ENCODE measurements around the gene SAFB. TPM values are rescaled to one million over a fixed set of nuclear protein-coding genes. Genes with fewer than 3 reads are reported as not detected.

The SAFB gene
- total and polyA plus RNA-seq, 8 donors: 63.7 to 206 (median 165) TPM

DNA sequence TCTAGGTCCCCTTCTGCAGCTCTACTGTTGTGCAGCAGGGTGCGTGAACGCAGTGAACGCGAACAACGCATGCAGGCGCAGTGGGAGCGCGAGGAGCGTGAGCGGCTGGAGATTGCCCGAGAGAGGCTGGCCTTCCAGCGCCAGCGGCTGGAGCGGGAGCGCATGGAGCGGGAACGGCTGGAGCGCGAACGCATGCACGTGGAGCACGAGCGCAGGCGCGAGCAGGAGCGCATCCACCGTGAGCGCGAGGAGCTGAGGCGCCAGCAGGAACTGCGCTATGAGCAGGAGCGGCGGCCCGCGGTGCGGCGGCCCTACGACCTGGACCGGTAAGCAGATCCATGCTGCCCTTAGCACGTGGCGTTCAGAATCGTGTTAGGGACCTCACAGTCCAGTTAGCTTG is 38.6 kb downstream of the SAFB start:
- intact Hi-C loops (cut with DNase I): no loop called here
- ATAC-seq (no peak), DNase-seq (no peak)
- Histone ChIP-seq H3K4me1 (no peaks in the 10 kb centered on the region), H3K27ac (no peak overlapping the region), H3K27me3 (no peaks in the 10 kb centered on the region), H3K4me3 (no peak overlapping the region), H3K36me3 (peaks cover 0 to 100% of the 10 kb centered on the region in 2 donors), H3K9me3 (no peaks in the 10 kb centered on the region)
- no peak for TF ChIP-seq CTCF (IDR thresholded peaks at IDR 0.05)

DNA sequence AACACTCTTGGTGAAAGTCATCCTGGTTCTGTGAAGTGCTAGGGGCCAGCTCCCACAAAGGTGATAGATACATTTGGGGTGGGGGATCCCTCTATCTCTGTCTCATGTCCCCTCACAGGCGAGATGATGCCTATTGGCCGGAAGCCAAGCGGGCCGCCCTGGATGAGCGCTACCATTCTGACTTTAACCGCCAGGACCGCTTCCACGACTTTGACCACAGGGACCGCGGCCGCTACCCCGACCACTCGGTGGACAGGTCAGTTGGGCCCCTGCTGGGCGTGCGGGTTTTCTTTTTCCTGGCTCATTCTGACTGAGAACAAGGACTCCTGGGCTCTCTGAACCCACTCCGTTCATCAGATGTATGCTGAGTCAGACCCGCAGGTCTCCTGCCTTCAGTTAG is 41.0 kb downstream of the SAFB start:
- TF ChIP-seq CTCF (IDR thresholded peaks at IDR 0.05): no peak
- peaks cover 0 to 100% of the 10 kb centered on the region in 2 donors for H3K36me3 ChIP-seq
- ATAC-seq: no peak

GRCh38 chr19:5664515-5664914 is 41.6 kb downstream of the SAFB start:
- no peak for DNase-seq
- no peaks in the 10 kb centered on the region for H3K4me1 ChIP-seq
- peaks cover 0 to 100% of the 10 kb centered on the region in 2 donors for H3K36me3 ChIP-seq
- intact Hi-C loops (cut with DNase I): no loop called here
- H3K27ac ChIP-seq: no peak overlapping the region
- no peak overlapping the region for H3K4me3 ChIP-seq
- no peaks in the 10 kb centered on the region for H3K27me3 ChIP-seq
- no peak for ATAC-seq
- no peak for TF ChIP-seq CTCF (IDR thresholded peaks at IDR 0.05)
- no peaks in the 10 kb centered on the region for H3K9me3 ChIP-seq

More for the DNA sequence above, 41.0 kb downstream of the SAFB start:
- Histone ChIP-seq H3K9me3 (no peaks in the 10 kb centered on the region), H3K27ac (no peak overlapping the region), H3K4me3 (no peak overlapping the region), H3K4me1 (no peaks in the 10 kb centered on the region), H3K27me3 (no peaks in the 10 kb centered on the region)
- intact Hi-C loops (cut with DNase I): no loop called here
- DNase-seq: peak in 1 of 4 donors; percentile 28

DNA sequence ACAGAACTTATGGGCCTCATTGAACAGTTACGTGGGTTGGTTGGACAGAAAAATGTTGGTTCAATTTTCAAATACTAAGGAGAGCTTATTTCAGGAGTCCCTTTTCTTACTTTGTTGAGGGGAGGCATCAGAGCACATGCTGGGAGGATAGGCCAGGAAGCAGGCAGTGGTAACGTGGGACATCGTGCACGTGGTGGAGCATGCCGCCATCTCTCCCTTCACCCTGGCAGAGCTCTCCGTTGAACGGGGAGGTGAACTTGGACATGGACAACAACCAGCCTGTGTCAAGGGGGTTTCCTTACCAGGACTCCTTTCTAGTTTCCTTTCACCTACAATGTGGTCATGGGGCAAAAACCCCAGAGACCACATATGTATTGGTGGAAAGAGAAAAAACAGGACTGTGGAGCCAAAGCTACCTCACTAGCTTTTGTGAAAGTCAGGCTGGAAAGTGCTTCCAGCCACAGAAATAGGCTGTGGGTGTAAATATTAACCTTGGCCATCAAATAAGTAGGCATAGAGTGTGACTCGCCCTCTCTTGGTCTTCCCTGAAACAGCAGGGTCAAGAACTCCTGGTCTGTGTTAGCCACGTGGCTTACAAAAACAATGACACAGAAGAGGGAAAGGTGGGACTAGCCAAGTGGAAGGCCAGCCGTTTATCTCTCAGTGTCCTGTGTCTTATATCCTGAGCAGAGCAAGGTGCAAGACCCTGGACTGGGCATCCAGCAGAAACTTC is 43.1 kb downstream of the SAFB start:
- intact Hi-C loops (cut with DNase I): no loop called here
- H3K36me3 ChIP-seq: peaks cover 0 to 100% of the 10 kb centered on the region in 2 donors

More for the DNA sequence above, 43.1 kb downstream of the SAFB start:
- no peaks in the 10 kb centered on the region for H3K27me3 ChIP-seq
- H3K9me3 ChIP-seq: no peaks in the 10 kb centered on the region
- peak; percentile 72 for ATAC-seq
- no peak for TF ChIP-seq CTCF (IDR thresholded peaks at IDR 0.05)
- H3K4me1 ChIP-seq: no peaks in the 10 kb centered on the region
- no peak overlapping the region for H3K27ac ChIP-seq
- DNase-seq: no peak
- no peak overlapping the region for H3K4me3 ChIP-seq
